ENCODE measurements around the gene PRKCZ. TPM values are rescaled to one million over a fixed set of nuclear protein-coding genes. Genes with fewer than 3 reads are reported as not detected.
A peak's percentile ranks its signal among the peaks of the same experiment; 100 is the strongest.

PRKCZ gene
- total RNA-seq, 1 experiment from 2014 or later, result 14.3 TPM

GRCh38 chr1:2194319-2194897 is 144.2 kb downstream of the PRKCZ start, which contains the start of gene FAAP20:
Gene FAAP20 (minus strand): TSS chr1:2194772. CDS start chr1:2194749, 23 bp downstream.
- DNase-seq (ENCODE audit: low read depth), result peak; percentile 81

GRCh38 chr1:2194898-2195673 is 144.9 kb downstream of the PRKCZ start:
- DNase-seq (ENCODE audit: low read depth), result peak; percentile 91

- DNase-seq (ENCODE audit: low read depth), result no peak
Measured at GRCh38 chr1:2195785-2196184, 145.6 kb downstream of the PRKCZ start.

- no peak for DNase-seq (ENCODE audit: low read depth)
Measured at GRCh38 chr1:2196901-2197638, 146.9 kb downstream of the PRKCZ start.

- DNase-seq (ENCODE audit: low read depth), result no peak
Measured at GRCh38 chr1:2197707-2198165, 147.5 kb downstream of the PRKCZ start.

DNA sequence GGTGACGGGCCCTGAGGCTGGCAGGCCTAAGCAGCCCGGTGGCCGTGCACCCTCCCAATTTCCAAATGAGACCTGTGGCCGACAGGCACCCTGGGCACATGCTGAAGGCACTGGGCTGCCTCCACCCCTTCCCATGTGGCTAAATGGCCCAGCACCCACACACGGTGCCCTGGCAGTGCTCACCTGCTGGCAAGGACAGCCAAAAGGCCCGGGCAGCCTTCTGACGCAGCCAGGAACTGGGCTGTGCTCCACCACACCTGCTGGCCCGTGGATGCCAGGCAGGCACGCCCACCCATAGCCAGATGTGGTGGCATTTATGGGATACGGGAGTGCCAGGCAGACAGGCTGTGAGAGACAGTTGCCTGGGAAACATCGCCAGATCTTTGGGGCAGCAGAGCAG is 148.4 kb downstream of the PRKCZ start:
- DNase-seq (ENCODE audit: low read depth), result no peak

GRCh38 chr1:2199042-2199810 is 149.0 kb downstream of the PRKCZ start:
- DNase-seq (ENCODE audit: low read depth), result no peak

GRCh38 chr1:2200308-2200943 is 150.2 kb downstream of the PRKCZ start:
- DNase-seq (ENCODE audit: low read depth), result no peak

GRCh38 chr1:2201062-2201461 is 150.9 kb downstream of the PRKCZ start:
- no peak for DNase-seq (ENCODE audit: low read depth)

- DNase-seq (ENCODE audit: low read depth), result no peak
Measured at GRCh38 chr1:2202008-2202575, 151.9 kb downstream of the PRKCZ start.

GRCh38 chr1:2202843-2203601 is 152.8 kb downstream of the PRKCZ start:
- DNase-seq (ENCODE audit: low read depth), result no peak

- DNase-seq (ENCODE audit: low read depth), result no peak
Measured at GRCh38 chr1:2203671-2204414, 153.6 kb downstream of the PRKCZ start.

DNA sequence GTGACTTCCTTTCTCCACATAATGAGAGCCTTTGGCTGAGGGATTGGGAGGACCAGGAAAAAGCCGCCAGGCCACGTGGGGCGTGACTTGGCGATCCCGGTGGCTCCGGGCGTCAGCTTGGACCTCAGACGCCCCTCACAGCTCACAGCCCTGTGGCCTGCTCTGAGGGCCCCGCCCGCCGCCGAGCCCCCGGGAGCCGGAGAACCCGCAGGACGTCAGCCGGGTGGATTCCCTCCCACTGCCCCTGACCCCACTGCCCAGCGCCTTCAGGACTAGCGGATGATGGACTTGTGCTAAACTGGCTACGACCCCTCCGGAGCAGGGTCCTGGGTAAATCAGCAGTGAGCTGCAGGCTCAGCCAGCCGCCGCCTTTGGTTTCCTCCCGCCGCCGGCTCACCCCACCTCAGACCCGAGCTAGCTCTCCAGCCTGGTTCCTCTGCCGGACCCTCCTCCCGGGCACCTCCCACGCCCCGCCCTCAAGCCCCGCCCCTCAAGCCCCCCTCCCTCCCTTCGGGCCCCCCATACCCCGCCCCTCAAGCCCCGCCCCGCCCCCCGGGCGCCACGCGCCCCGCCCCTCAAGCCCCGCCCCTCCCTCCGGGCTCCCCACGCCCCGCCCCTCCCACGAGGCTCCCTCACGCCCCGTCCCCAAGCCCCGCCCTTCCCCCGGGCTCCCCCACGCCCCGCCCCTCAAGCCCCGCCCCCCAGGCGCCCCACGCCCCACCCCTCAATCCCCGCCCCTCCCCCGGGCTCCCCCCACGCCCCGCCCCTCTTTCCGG is 154.4 kb downstream of the PRKCZ start:
- DNase-seq (ENCODE audit: low read depth), result peak; percentile 83

DNA sequence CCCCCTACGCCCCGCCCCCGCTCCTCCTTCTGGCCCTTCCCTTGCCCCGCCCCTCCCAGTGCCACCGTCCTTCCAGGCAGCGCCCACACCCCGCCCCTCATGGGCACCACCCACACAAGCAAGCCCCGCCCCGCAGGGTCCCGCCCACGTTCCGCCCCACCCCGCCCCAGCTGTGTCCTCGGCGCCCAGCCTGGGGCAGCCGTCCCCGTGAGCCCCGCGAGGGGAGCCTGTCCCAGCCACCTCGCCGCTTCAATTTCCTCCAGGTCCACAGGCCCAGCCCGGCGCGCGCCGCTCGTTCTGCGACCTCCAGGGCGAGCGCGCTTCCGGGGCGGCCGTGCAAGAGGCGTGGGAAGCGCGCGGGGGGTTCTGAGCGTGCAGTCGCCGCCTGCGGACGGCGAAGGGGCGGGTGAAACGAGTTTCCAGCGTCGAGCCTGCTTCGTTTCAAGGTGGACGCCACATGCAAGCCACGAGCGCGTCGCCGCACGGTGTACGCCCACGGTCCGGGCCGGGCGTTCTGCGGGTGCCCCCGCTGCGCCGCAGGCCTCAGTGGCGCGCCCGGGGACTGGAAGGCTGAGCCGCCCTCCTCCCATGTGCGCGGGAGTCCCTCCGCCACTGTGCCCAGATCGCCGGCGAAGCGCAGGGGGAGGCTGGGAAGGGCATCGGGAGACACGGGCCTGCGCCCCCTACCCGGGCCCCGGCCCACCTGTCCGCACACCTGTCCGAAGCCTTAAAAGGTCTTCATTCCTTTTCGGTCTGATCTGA is 155.2 kb downstream of the PRKCZ start:
- DNase-seq (ENCODE audit: low read depth), result peak; percentile 93

GRCh38 chr1:2206813-2207487 is 156.7 kb downstream of the PRKCZ start:
- DNase-seq (ENCODE audit: low read depth), result no peak

DNA sequence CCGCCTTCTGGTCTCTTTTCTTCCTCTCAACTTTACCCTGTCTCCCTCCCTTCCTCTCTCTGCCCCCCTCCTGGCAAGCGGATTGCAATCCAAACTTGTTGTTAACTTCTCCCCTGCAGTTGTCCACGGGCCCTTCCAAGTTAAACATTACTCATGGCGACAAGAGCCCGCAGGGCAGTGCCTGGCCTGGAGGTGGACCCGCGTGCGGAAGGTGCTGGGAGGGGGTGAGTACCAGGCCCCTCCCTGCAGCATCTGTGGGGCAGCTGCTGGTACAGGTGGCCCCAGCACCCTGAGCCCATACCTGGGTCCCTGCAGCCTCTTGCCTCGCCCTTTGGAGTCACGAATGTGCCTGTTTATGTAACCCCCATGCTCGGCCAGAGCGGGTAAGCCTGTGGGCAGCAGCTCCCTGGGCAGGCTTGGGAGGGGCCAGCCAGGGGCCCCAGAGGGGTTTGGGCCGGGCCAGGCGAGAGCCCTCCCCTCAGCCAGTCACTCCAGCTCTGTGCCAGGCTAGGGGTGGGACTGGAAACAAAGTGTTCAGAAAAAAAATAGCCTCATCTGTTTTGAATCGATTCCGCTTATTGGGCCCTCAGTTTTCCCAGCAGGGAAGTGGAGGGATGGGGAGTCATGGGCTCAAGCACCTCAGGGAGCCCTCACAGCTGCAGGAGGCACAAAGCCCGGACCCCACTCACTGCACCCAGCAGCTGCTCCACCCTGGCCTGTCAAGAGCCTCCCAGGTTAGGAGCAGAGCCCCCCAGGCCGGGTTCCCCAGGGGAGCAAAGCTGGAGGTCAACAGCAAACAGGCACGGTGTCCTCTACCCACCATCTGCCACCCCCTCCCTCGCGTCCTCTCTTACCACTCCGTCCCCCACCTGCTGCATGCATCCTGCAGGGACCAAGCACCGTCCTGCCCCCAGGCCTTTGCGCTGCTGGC is 158.4 kb downstream of the PRKCZ start:
- peak; percentile 95 for DNase-seq (ENCODE audit: low read depth)

Measured in Daoy (cell line).